GM19099 (cell line): ENCODE data around the gene ZBED6.

Source experiments
- POLR2A ChIP-seq: IDR thresholded peaks from 3 replicates; pipeline ENCODE4 v1.6.1; 2011; ENCODE audit warnings: low read depth; ENCODE audit not compliant: insufficient read length; ENCODE audit errors: extremely low read depth

ZBED6 gene

DNA sequence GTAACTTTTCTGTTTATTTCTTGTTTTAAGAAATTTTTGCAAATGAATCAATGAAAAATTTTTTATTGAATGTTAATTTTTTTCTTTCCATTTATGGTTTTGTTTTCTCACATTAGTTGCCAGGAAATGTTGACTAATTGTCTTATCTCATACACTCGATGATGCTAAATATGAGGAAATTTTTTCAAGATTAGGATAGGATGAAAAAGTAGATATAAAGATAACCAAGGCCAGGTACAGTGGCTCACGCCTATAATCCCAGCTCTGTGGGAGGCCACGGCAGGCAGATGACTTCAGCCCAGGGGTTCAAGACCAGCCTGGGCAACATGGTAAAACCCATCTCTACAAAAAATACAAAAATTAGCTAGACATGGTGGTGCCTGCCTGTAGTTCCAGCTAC is 17.8 kb upstream of the ZBED6 start:
- TF ChIP-seq POLR2A, result no peak

DNA sequence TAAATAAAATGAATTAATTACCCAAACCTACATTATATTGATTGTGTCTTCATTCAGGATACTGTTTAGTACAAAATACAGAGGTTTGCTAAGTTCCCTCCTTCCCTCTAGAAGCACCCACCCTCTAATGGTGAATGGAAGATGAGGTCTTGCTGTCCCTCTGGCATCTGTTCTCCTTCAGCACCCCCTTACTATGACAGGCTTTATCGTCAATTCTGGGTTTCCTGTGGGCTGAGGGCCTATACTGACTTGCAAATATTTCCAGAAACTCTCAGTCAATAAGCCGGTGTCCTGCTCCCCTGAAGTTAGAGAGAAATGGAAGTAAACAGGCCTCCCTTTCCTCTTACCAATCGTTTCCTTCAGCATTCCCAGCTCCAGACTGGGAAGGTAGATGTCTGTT is 17.3 kb upstream of the ZBED6 start:
- no peak for TF ChIP-seq POLR2A

DNA sequence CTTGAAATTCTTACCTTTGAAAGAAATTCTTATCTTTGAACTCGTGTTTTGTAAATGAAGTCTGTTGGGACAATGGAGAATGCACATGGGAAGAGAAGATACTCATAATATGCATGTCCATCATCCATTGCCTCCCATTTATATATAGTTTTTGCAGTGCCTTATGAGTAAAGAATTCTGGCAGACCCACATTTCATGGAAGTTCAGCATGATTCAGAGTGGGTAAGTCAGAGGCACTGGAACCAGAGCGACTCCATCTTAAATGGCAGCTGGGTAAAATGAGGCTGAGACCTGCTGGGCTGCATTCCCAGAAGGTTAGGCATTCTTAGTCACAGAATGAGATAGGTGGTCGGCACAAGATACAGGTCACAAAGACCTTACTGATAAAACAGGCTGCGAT is 16.6 kb upstream of the ZBED6 start:
- no peak for TF ChIP-seq POLR2A

DNA sequence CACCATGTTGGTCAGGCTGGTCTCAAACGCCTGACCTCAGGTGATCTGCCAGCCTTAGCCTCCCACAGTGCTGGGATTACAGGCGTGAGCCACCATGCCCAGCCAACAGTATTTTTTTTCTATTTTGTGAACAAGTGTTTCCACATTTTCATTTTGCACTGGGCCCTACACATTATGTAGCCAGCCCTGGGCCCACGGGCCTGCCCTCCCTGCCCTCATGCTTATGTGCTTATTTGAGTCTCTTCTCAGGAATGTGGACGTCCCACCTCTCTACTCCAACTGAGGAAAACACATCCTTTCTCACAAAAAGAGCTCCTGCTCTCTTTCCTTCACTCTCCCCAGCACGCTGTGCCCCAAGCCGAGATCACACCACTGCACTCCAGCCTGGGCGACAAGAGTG is 13.5 kb upstream of the ZBED6 start:
- no peak for TF ChIP-seq POLR2A

DNA sequence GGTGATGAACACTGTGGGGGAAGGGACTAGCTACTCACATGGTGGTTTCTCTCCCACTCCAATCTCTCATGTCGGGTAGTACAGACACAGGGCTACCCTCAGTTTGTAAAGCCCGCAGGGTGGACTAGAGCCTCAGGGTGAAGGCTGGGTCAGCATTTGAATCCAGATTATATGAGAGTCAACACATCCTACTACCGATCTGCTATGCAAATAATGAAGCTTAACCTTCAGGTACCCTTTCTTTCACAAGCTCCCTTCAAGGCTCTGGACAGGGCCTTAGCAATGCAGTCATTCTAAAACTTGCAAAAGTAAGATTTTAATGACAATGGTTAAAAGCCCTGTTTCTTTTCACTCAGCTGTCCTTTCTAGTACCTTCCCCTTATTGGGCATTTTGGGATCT is 5.5 kb upstream of the ZBED6 start:
- TF ChIP-seq POLR2A, result no peak

DNA sequence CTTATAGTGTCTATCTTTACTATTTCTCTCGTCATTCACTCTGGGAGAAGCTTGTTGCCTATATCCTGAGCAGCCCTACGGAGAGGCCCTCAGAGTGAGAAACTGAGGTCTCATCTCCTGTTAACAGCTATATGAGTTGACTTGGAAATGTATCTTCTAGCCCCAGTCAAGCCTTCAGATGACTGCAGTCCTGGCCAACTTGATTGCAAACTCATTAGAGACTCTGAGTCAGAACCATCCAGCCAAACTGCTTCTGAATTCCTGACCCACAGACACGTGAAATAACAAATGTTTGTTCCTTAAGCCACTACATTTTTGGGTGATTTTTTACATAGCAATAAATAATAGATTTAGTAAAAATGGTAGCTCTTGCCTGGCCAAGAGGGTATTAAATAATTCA is 3.9 kb upstream of the ZBED6 start:
- TF ChIP-seq POLR2A, result no peak

DNA sequence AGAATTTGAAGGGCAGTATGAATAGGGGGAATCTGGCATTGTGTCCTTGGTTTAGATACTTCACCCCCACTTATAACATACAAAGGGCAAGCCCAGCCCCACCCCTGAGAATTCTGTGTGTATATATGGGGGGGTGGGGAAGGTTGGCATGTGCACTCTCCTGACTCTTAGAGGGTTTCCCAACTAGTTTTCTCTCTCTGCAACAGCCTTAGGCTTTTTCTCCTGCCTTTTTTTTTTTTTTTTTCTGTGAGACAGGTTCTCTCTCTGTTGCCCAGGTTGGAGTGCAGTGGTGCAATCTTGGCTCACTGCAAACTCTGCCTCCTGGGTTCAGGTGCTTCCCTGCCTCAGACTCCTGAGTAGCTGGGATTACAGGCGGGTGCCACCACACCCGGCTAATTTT is 2.9 kb upstream of the ZBED6 start:
- TF ChIP-seq POLR2A, result no peak

DNA sequence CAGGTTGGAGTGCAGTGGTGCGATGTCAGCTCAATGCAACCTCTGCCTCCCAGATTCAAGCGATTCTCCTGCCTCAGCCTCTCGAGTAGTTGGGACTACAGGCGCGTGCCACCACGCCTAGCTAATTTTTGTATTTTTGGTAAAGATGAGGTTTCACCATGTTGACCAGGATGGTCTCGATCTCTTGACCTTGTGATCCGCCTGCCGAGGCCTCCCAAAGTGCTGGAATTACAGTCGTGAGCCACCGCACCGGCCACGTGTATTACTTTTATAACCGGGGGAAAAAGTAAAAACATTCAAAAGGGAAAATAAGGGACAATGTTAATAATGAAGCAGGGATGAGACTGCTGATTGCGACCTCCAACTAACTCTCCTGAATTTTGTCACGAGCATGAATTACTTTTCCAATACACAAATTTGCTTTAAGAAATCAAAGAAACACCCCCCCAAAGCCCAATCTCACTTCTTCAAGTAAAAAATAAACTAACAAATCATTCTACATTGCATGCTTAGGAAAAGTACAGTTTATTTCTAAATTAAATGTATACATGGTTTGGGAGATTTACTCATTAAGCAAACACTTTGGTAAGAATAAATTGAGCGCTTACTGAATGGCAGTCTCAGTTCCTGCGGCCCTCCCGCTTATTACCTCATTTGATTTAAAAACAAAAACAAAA is 521 bp upstream of the ZBED6 start:
- no peak for TF ChIP-seq POLR2A

DNA sequence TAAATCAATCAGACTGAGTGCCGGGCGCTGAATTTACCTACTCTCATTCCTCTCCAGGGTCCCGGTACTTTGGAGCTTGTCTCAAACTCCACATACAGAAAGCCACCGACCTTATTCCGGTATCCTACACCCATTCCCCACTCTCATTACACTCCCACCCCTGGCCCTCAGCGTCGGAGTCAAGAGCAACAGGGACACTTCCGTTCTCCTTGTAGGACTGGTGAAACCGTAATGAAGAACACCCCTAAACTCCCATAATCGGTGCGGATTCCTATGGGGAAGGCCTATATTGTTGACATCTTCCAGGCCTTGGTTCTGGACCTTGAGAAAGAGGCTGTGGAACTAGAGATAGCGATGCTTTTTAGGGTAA is 798 bp downstream of the ZBED6 start:
- TF ChIP-seq POLR2A, result no peak

DNA sequence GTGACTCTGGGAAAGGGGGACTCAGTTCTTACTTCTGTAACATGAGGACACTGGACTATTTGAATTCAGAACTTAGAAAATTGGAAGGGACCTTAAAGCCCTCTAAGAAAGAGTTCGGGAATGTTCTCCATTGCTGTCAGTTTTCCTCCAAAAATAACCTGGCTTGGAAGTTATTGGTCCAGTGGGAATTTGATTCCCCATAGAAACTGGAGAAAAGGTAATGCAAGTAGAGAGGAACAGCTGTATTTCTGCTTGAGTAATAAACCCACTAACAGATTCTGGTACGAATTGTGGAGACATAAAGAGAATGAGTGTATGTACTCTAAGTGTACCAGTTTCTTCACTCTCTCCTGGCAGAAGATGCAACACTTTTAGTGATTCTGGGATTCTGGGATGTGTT is 1.8 kb downstream of the ZBED6 start:
- TF ChIP-seq POLR2A, result no peak

DNA sequence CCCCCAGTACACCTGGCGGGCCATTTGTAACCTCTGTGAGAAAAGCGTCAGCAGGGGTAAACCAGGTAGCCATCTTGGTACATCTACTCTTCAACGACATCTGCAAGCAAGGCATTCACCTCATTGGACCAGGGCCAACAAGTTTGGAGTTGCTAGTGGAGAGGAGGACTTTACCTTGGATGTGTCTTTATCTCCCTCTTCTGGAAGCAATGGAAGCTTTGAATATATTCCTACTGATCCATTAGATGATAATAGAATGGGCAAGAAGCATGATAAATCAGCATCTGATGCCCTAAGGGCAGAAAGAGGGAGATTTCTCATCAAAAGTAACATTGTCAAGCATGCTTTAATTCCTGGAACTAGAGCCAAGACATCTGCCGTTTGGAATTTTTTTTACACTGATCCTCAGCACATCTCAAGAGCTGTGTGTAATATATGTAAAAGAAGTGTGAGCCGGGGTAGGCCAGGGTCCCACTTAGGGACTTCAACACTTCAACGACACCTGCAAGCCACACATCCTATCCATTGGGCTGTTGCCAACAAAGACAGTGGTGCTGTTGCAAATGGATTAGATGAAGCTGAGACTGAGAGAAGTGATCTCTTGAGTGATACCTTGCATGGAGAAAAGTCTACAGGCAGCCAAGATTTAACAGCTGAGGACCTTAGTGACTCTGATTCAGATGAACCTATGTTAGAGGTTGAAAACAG is 2.7 kb downstream of the ZBED6 start:
- TF ChIP-seq POLR2A, result no peak

DNA sequence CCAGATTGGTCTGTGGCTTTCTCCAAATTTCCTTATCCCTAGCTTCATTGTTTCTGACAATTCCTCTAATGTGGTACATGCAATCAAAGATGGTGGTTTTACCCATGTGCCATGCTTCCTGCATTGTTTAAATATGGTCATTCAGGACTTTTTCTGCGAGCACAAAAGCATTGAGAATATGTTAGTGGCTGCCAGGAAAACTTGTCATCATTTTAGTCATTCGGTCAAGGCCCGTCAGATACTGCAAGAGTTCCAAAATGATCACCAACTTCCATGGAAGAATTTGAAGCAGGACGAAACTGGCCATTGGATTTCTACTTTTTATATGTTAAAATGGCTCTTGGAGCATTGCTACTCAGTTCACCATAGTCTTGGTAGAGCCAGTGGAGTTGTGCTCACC is 3.7 kb downstream of the ZBED6 start:
- TF ChIP-seq POLR2A, result no peak

DNA sequence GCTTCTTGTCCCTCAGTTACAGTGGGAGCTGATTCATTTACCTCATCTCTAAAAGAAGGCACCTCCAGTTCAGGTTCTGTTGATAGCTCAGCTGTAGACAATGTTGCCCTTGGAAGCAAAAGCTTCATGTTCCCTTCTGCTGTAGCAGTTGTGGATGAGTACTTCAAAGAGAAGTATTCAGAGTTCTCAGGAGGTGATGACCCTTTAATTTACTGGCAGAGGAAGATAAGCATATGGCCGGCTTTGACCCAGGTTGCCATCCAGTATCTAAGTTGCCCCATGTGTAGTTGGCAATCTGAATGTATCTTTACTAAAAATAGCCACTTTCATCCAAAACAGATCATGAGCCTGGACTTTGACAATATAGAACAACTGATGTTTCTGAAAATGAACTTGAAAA is 4.5 kb downstream of the ZBED6 start:
- TF ChIP-seq POLR2A, result no peak

DNA sequence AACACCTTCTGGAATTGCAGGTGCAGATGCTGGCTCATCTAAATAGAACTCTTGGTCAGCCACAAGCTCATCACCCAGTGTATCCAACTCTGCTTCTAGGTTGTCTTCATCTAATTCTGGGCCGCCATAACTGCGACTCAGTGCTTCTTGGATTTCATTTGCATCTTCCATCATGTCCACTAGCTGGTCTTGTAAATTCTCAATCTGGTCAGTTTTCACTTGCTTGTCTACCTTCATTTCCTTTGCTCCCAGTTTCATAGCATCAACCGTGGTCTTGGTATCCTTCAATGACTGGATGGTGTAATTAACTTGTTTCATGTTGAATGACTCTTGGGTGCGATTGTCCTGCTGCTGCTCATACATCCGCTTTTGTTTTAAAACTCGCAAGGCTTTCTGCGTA is 10.3 kb downstream of the ZBED6 start:
- no peak for TF ChIP-seq POLR2A

DNA sequence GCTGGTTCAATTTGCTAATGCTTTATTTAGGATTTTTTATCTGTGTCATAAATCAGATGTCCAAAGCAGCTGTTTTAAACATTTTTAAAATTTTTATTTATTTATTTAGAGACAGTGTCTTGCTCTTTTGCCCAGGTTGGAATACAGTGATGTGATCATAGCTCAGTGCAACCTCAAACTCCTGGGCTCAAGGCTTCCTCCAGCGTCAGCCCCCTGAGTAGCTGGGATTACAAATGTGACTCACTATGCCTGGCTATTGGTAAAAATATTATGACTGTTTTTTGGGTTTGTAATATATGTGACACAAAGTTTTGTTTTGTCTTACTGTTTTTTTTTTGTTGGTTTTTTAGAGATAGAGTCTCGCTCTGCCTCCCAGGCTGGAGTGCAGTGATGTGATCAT is 11.8 kb downstream of the ZBED6 start:
- TF ChIP-seq POLR2A, result no peak

DNA sequence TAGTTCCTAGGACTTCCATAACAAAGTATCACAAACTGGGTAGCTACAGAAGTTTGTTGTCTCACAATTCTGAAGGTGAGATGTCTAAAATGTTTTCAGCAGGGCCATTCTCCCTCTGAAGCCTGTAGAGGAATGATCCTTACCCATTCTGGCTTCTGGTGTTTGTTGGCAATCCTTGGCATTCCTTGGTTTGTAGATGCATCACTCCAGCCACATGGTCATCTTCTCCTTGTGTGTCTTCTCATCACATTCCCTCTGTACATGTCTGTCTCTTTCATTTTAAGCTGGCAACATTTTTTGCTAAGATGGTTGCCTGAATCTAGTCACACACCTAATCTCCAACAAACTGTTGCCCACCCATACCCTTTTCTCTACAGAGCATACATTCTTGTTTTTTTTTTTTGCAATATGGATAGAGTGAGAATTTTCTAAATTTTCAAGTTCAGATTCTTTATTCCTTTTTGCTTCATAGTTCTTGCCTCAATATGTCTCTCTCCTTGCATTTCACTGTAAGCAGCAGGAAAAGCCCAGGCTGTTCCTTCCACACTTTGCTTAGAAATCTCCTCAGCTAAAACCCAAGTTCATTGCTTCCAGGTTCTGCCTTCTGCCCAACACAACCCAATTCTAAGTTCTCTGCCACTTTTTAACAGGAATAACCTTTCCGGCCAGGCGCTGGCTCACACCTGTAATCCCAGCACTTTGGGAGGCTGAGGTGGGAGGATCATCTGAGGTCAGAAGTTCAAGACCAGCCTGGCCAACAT is 18.3 kb downstream of the ZBED6 start:
- TF ChIP-seq POLR2A, result no peak
